GM21619 (cell line): ENCODE data around the gene BMI1.
"Not testable (repeated sequence)": the region's sequence is repeated elsewhere in the genome, so short reads cannot be mapped to it uniquely, and the experiment has no call there.

ENCODE experiments used
- ATAC-seq: cut with Tn5 transposase; IDR thresholded peaks from one replicate; pipeline ENCODE4 v1.9.1; 2021; ENCODE audit not compliant: unreplicated experiment

Gene BMI1

GRCh38 chr10:22320591-22321155 lies at the start of gene BMI1:
Gene BMI1 (plus strand): TSS chr10:22321099. CDS start chr10:22326450, 5,351 bp downstream.
- peak; percentile 17 for ATAC-seq

GRCh38 chr10:22271786-22272185 lies 49.1 kb upstream of the BMI1 start:
- ATAC-seq: no peak

GRCh38 chr10:22278441-22278782 lies 42.5 kb upstream of the BMI1 start:
- ATAC-seq: no peak

GRCh38 chr10:22280078-22280477 lies 40.8 kb upstream of the BMI1 start:
- ATAC-seq: no peak

GRCh38 chr10:22285130-22285529 lies 35.8 kb upstream of the BMI1 start:
- no peak for ATAC-seq

GRCh38 chr10:22293747-22294404 lies 27.0 kb upstream of the BMI1 start:
- ATAC-seq: no peak

GRCh38 chr10:22294694-22295093 lies 26.2 kb upstream of the BMI1 start:
- no peak for ATAC-seq

- ATAC-seq: no peak
Measured at GRCh38 chr10:22301193-22301592, 19.7 kb upstream of the BMI1 start.

GRCh38 chr10:22303461-22303860 lies 17.4 kb upstream of the BMI1 start:
- ATAC-seq: no peak

GRCh38 chr10:22305721-22306120 lies 15.2 kb upstream of the BMI1 start:
- no peak for ATAC-seq

GRCh38 chr10:22308390-22308789 lies 12.5 kb upstream of the BMI1 start:
- peak; percentile 96 for ATAC-seq

GRCh38 chr10:22309180-22310000 lies 11.5 kb upstream of the BMI1 start:
- no peak for ATAC-seq

GRCh38 chr10:22310012-22310411 lies 10.9 kb upstream of the BMI1 start:
- not testable (repeated sequence) for ATAC-seq

- ATAC-seq: no peak
Measured at GRCh38 chr10:22310928-22311327, 10.0 kb upstream of the BMI1 start.

- ATAC-seq: no peak
Measured at GRCh38 chr10:22314852-22315251, 6.0 kb upstream of the BMI1 start.

GRCh38 chr10:22315455-22316285 lies 5.2 kb upstream of the BMI1 start:
- ATAC-seq: peak; percentile 16

- ATAC-seq: peak; percentile 60
Measured at GRCh38 chr10:22316286-22317075, 4.4 kb upstream of the BMI1 start, which contains the start of gene COMMD3. Gene COMMD3 (plus strand): TSS chr10:22316388. CDS start chr10:22316418, 30 bp downstream.

- ATAC-seq: peak; percentile 26
Measured at GRCh38 chr10:22317076-22317370, 3.9 kb upstream of the BMI1 start.

GRCh38 chr10:22317771-22318565 lies 2.9 kb upstream of the BMI1 start:
- ATAC-seq: no peak

- no peak for ATAC-seq
Measured at GRCh38 chr10:22318772-22319171, 2.1 kb upstream of the BMI1 start.
